Upper lobe of left lung (tissue), 6 donors: ENCODE data around the gene KIAA1217. TPM values are rescaled to one million over a fixed set of nuclear protein-coding genes. Genes with fewer than 3 reads are reported as not detected.

Experiments
- ATAC-seq, 2 donors: fragments of 200-7000 bp; cut with Tn5 transposase; one replicate each; pipeline ENCODE4 v1.9.1; 2022; ENCODE audit warnings: mild to moderate bottlenecking in 2 of 2, moderate library complexity in 2 of 2; ENCODE audit not compliant: low FRiP score in 2 of 2
- DNase-seq, 2 donors: peaks; one replicate each; pipeline ENCODE4 v3.0.0-alpha.2; 2019 to 2020
- H3K27ac ChIP-seq, 4 donors: fragments of 200-600 bp; sonication (generic); one replicate each; pipeline ENCODE4 v1.5.1; 2016 to 2019
- H3K27me3 ChIP-seq, 4 donors: fragments of 200-600 bp; sonication (generic); one replicate each; pipeline ENCODE4 v1.5.1; 2017 to 2019
- H3K36me3 ChIP-seq, 4 donors: fragments of 200-600 bp; sonication (generic); one replicate each; pipeline ENCODE4 v1.5.1; 2016 to 2019
- H3K4me1 ChIP-seq, 4 donors: fragments of 200-600 bp; sonication (generic); one replicate each; pipeline ENCODE4 v1.5.1; 2018 to 2019
- H3K4me3 ChIP-seq, 4 donors: fragments of 200-600 bp; sonication (generic); one replicate each; pipeline ENCODE4 v1.5.1; 2017 to 2019; ENCODE audit warnings: mild to moderate bottlenecking in 2 of 4, moderate library complexity in 1 of 4
- H3K9me3 ChIP-seq, 4 donors: fragments of 200-600 bp; sonication (generic); one replicate each; pipeline ENCODE4 v1.5.1; 2018 to 2019
- EP300 ChIP-seq, 4 donors: sonication (generic); formaldehyde crosslinking; IDR thresholded peaks; one replicate each; pipeline ENCODE4 v1.5.1; 2017; ENCODE audit warnings: antibody characterized with exemption in 4 of 4, control low read depth in 2 of 4
- POLR2A ChIP-seq, 4 donors: fragments of 450-650 bp; IDR thresholded peaks; one replicate each; pipeline ENCODE4 v1.5.1; 2016 to 2017; ENCODE audit warnings: antibody characterized with exemption in 4 of 4, mild to moderate bottlenecking in 2 of 4
- POLR2AphosphoS5 ChIP-seq, 2 donors: sonication (generic); formaldehyde crosslinking; IDR thresholded peaks; one replicate each; pipeline ENCODE4 v1.5.1; 2017; ENCODE audit warnings: antibody characterized with exemption in 2 of 2
- WGBS, 2 donors: methylation state at CpG; one replicate each; pipeline ENCODE4 v1.1.5; 2017 to 2018; 5-methylcytosine and 5-hydroxymethylcytosine counted together
- total RNA-seq, 6 donors: library from RNA; depleted of rRNA in 4 of 6; stranded (reverse); fragments of >200 nt in 4 of 6; gene quantifications; one replicate each; pipeline versions ENCODE4 v1.1.0 to v1.2.1, GENCODE V29; 2016 to 2021
- TF ChIP-seq, protein P1 (sequence below), 6 experiments: fragments of 450-650 bp in 4 of 6; fragments of 200-600 bp in 2 of 6; sonication (generic) in 2 of 6; IDR thresholded peaks; one replicate each; pipeline ENCODE4 v1.5.1; 2016 to 2019; ENCODE audit warnings: antibody characterized with exemption in 6 of 6
- donor health status: DM: no; HTN: no; CAD: no; lungs with moderate emphysema.
- donor health status: DM: no; HTN: yes; CAD: no; lungs with severe emphysema.

KIAA1217 gene
- total RNA-seq, 6 donors from 2014 or later: 18.4 to 109 (median 41.0) TPM

DNA sequence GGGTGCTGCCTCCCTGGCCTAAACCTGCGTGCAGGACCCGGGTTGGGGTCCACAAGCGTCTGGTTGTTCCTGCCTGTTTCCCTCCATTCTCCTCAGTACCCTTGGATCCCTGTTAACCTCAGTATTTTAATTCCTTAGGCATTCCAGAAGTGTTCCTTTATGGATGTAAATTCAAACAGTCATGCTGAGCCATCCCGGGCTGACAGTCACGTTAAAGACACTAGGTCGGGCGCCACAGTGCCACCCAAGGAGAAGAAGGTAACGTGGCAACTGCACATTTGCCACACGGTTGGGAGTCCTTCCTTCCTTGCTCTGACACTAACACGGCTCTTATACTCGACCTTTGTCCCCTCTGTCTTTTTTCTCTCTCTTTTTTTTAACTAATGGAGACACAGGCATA, 327.7 kb downstream of the KIAA1217 start:
- TF ChIP-seq EP300 (IDR thresholded peaks at IDR 0.05) (no peak), POLR2AphosphoS5 (IDR thresholded peaks at IDR 0.05) (no peak), POLR2A (IDR thresholded peaks at IDR 0.05) (no peak)
- TF ChIP-seq, protein P1, sequence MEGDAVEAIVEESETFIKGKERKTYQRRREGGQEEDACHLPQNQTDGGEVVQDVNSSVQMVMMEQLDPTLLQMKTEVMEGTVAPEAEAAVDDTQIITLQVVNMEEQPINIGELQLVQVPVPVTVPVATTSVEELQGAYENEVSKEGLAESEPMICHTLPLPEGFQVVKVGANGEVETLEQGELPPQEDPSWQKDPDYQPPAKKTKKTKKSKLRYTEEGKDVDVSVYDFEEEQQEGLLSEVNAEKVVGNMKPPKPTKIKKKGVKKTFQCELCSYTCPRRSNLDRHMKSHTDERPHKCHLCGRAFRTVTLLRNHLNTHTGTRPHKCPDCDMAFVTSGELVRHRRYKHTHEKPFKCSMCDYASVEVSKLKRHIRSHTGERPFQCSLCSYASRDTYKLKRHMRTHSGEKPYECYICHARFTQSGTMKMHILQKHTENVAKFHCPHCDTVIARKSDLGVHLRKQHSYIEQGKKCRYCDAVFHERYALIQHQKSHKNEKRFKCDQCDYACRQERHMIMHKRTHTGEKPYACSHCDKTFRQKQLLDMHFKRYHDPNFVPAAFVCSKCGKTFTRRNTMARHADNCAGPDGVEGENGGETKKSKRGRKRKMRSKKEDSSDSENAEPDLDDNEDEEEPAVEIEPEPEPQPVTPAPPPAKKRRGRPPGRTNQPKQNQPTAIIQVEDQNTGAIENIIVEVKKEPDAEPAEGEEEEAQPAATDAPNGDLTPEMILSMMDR (IDR thresholded peaks at IDR 0.05): no peak
- DNase-seq (no peak), ATAC-seq (no peak)
- Histone ChIP-seq H3K4me1 (no peaks in the 10 kb centered on the region), H3K27me3 (no peaks in the 10 kb centered on the region), H3K27ac (no peak overlapping the region), H3K4me3 (no peak overlapping the region), H3K36me3 (peaks cover 15 to 77% (median 45%) of the 10 kb centered on the region in 4 donors), H3K9me3 (no peaks in the 10 kb centered on the region)
- WGBS, 2 donors: 88% methylated on average over 11 of the region's 11 CpGs

DNA sequence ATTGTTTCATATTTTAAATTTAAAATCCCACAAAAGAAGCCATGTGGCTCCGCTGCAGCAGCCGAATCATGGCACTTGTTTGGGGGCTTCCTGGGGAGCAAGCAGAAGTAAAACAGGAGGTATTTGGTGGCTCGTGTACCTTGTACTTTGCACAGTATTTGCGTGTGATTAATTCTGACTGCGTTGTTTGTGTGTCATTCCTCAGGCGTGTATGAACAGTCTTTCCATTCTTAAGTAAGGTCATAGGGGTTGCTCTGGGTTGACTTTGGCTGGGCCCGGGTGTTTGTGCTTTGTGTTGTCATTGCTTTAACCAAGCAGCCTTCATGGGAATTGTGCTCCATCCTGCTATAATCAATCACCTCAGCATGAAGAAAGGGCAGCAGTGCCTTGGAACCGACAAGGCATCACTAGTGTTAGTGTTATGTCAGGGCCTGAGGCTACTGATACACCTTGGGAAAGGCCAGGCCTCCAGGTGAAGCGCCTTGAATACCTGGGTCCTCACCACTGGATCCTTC, 332.4 kb downstream of the KIAA1217 start:
- Histone ChIP-seq H3K4me1 (no peaks in the 10 kb centered on the region), H3K4me3 (no peak overlapping the region), H3K36me3 (peaks cover 9 to 81% (median 31%) of the 10 kb centered on the region in 4 donors), H3K9me3 (no peaks in the 10 kb centered on the region), H3K27ac (no peak overlapping the region), H3K27me3 (no peaks in the 10 kb centered on the region)
- DNase-seq (no peak), ATAC-seq (no peak)
- 80 to 87% methylated on average over 9 of the region's 9 CpGs for WGBS, 2 donors
- TF ChIP-seq, protein P1 (IDR thresholded peaks at IDR 0.05): no peak
- TF ChIP-seq EP300 (IDR thresholded peaks at IDR 0.05) (no peak), POLR2AphosphoS5 (IDR thresholded peaks at IDR 0.05) (no peak), POLR2A (IDR thresholded peaks at IDR 0.05) (no peak)

DNA sequence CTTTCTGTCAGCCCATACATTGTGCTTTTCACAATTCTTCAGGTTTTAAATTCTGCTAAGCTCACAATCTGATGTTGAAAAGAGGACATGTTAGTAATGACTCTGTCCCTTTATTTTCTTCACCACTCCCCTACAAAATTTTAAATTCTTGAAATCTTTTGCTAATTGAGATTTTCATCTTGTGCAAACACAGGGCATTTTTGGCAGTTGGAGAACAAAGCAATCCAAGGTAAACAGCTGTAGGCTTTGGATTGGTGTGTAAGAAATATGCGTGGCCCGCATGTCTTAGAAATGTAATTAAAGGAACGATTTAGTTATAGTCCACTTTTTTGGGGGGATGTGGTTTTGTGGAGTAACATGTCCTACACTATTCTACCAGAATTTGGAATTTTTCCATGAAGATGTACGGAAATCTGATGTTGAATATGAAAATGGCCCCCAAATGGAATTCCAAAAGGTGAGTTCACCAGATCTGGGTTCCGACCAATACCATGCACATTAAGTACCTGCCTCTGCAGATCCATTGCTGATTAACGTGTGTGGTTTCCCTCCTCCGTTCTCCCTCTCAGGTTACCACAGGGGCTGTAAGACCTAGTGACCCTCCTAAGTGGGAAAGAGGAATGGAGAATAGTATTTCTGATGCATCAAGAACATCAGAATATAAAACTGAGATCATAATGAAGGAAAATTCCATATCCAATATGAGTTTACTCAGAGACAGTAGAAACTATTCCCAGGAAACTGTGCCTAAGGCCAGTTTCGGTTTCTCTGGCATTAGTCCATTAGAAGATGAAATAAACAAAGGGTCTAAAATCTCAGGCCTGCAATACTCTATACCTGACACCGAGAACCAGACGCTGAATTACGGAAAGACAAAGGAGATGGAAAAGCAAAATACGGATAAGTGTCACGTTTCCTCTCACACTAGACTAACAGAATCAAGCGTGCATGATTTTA, 333.7 kb downstream of the KIAA1217 start:
- Histone ChIP-seq H3K36me3 (peaks cover 3 to 71% (median 26%) of the 10 kb centered on the region in 4 donors), H3K27ac (no peak overlapping the region), H3K9me3 (no peaks in the 10 kb centered on the region), H3K27me3 (no peaks in the 10 kb centered on the region), H3K4me1 (no peaks in the 10 kb centered on the region), H3K4me3 (no peak overlapping the region)
- TF ChIP-seq, protein P1 (IDR thresholded peaks at IDR 0.05): no peak
- no peak for TF ChIP-seq EP300 (IDR thresholded peaks at IDR 0.05)
- TF ChIP-seq POLR2AphosphoS5 (IDR thresholded peaks at IDR 0.05): no peak
- TF ChIP-seq POLR2A (IDR thresholded peaks at IDR 0.05): no peak
- ATAC-seq (no peak), DNase-seq (no peak)
- WGBS, 2 donors: 85 to 88% methylated on average over 14 of the region's 14 CpGs

DNA sequence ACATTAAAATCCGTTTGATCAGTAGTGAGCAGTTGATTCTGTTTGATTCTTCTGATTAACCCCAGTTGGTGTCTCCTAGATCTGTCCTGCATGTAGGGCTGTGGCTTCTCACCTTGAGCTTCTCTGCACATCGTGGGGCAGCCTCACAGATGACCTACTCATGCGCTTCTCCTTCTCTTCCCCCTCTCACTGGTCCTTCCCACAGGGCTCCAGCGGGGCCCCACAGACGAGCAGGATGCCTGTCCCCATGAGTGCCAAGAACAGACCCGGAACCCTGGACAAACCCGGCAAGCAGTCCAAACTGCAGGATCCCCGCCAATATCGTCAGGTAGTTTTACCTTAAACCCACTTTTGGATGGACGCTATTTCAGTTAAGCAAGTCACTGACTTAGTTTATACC, 335.8 kb downstream of the KIAA1217 start:
- Histone ChIP-seq H3K9me3 (no peaks in the 10 kb centered on the region), H3K4me3 (no peak overlapping the region), H3K36me3 (peaks cover 0 to 63% (median 18%) of the 10 kb centered on the region in 4 donors), H3K4me1 (no peaks in the 10 kb centered on the region), H3K27me3 (no peaks in the 10 kb centered on the region), H3K27ac (no peak overlapping the region)
- ATAC-seq (no peak), DNase-seq (no peak)
- no peak for TF ChIP-seq POLR2AphosphoS5 (IDR thresholded peaks at IDR 0.05)
- TF ChIP-seq POLR2A (IDR thresholded peaks at IDR 0.05): no peak
- TF ChIP-seq EP300 (IDR thresholded peaks at IDR 0.05): no peak
- 94 to 96% methylated on average over 10 of the region's 10 CpGs for WGBS, 2 donors

DNA sequence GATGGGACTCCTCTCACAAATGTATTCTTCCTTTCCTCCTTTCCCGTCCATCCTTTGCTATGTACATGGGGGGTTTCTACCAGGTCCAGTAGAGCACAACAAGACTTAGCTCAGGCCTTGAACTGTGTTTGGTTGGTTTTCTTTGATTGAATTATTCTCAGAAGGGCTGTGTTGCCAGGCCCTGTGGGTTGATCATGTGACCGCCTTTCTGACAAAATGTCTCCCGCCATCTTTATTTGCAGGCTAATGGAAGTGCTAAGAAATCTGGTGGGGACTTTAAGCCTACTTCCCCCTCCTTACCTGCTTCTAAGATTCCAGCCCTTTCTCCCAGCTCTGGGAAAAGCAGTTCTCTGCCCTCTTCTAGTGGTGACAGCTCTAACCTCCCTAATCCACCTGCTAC, 336.6 kb downstream of the KIAA1217 start:
- Histone ChIP-seq H3K9me3 (no peaks in the 10 kb centered on the region), H3K4me3 (no peak overlapping the region), H3K36me3 (peaks cover 0 to 57% (median 15%) of the 10 kb centered on the region in 4 donors), H3K27me3 (no peaks in the 10 kb centered on the region), H3K27ac (no peak overlapping the region), H3K4me1 (no peaks in the 10 kb centered on the region)
- ATAC-seq (no peak), DNase-seq (no peak)
- TF ChIP-seq, protein P1 (IDR thresholded peaks at IDR 0.05): no peak
- TF ChIP-seq POLR2AphosphoS5 (IDR thresholded peaks at IDR 0.05): no peak
- no peak for TF ChIP-seq EP300 (IDR thresholded peaks at IDR 0.05)
- TF ChIP-seq POLR2A (IDR thresholded peaks at IDR 0.05): no peak
- WGBS, 2 donors: 92 to 96% methylated on average over 3 of the region's 3 CpGs
